Mammary epithelial cell (primary cell): Measurements from ENCODE around the gene MAN1B1.

ENCODE experiments used
- CTCF ChIP-seq, 2 donors: IDR thresholded peaks in 1 of 2; conservative IDR thresholded peaks in 1 of 2; 2 replicates each; pipeline ENCODE4 v1.5.1; 2011 to 2012; ENCODE audit warnings: inconsistent platforms in 2 of 2, low read length in 2 of 2, mild to moderate bottlenecking in 2 of 2, control low read depth in 1 of 2, low read depth in 1 of 2; ENCODE audit not compliant: insufficient read depth in 1 of 2; ENCODE audit errors: extremely low read depth in 1 of 2
- EZH2 ChIP-seq: IDR thresholded peaks from 2 replicates; pipeline ENCODE4 v1.6.1; 2012; ENCODE audit warnings: low read length, inconsistent platforms, borderline replicate concordance

GRCh38 chr9:137052998-137053943, 33.5 kb upstream of the MAN1B1 start:
- TF ChIP-seq CTCF (conservative IDR thresholded peaks at IDR 0.05 in 1 of 2, IDR thresholded peaks at IDR 0.05 in 1 of 2; ENCODE audit: extremely low read depth in 1 of 2, insufficient read depth in 1 of 2, low read depth in 1 of 2, low read length in 2 of 2), result no peak
- TF ChIP-seq EZH2, result no peak
